Hematopoietic multipotent progenitor cell (in vitro differentiated cells): ENCODE data around the gene PRICKLE2. TPM values are rescaled to one million over a fixed set of nuclear protein-coding genes. Genes with fewer than 3 reads are reported as not detected.
A peak's percentile ranks its signal among the peaks of the same experiment; 100 is the strongest.

ENCODE experiments used
- DNase-seq, 3 donors: peaks; one replicate each; pipeline ENCODE4 v3.0.0-alpha.2; 2011 to 2015; ENCODE audit warnings: low read depth in 2 of 3, low spot score in 2 of 3
- total RNA-seq: library from RNA; depleted of rRNA; stranded (reverse); fragments of >200 nt; gene quantifications from one replicate; pipeline ENCODE4 v1.2.3, GENCODE V29; 2012

Gene PRICKLE2
- total RNA-seq, 1 donor: under 0.01 TPM

DNA sequence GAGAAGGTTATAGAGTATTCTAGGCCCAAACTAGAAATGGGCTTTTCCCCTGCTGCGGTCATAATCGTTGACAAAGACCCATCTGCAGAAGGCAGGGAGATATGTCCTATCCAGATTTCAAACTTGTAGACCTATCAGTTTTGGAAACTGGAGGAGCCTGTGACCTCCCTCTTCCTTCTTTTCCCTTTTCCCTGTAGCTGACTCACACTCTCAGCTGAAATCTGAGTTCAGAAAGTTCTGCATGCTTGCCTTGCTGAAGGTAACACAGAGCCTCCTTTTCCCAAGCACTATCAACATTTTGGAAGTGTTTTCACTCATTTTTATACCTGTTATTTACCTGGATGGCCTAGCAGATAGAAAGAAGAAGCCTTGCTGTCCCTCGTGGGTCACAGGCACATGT, 142.9 kb downstream of the PRICKLE2 start:
- DNase-seq: no peak

DNA sequence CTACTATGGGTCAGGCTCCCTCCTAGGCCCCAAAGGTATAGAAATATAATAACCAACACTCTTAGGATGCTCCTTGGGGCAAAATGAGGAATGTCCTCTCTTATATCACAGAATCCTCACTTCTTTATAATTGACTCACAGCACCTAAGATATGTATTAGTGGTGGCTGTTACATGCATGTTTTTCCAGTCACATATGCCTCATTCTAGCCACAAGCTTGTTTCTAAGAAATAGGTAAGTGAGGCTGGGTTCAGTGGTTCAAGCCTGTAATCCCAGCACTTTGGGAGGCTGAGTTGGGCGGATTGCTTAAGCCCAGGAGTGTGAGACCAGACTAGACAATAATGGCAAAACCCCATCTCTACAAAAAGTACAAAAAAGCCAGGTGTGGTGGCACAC, 144.0 kb downstream of the PRICKLE2 start:
- no peak for DNase-seq

DNA sequence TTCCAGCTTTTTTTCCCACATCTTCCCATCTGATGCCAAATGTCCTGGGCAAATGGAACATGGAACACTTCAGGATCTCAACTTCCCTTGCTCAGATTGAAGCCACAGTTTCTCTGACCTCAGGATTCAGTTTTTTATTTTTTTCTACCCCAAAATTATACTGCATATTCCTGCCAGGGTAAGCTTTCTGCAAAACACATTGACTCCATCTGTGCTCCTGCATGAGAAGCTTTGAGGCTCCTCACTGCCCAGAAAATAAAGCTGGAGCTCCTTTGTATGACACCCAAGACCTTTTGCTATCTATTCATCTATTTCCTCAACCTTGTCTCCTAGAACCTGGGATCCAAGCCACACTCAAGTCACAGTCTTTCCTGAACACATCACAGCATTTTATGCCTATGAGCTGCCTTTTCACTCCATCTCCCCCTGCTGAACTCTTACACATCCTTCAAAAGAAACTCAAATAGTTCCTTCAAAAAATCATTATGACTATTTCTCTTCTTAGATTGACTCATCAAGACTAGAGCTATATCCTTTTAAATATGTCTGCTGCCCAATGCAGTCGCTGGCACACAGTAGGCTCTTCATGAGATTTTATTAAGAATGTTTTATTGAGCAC, 144.5 kb downstream of the PRICKLE2 start:
- DNase-seq: no peak

DNA sequence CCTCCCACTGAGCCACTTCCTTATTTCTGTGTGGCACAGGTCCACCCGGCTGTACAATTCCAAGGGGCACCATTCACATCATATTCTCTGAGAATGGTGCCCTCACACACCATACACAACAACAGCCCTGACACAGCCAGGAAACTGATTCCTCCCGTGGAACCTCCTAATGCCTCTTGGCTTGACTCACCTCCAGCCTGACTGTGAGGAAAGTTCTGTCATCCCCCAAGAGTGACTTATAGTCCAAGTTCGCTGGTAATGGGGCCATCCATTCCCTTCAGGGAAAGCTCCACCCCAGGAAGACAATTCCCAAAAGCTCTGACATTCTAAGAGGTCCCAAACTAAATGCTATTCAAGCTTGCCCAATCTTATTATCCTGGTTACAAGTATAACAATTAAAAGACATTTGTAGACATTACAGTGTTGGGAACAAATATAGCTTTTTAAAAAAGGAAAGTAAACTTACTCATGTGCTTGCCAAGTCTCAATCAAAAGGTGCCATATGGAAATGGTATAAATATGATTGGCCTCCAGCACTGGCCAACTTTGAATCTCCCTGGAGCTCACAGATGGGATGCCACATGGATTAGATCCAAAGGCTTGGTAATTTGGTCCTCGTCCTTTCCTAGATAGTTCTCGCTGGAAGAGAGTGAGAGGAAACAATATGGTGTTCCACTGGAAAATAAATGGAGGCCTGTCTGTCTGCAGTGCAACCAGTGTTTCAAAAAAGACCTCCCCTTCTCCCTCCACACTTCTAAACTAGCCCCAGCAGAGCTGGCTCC, 145.7 kb downstream of the PRICKLE2 start:
- DNase-seq: no peak

DNA sequence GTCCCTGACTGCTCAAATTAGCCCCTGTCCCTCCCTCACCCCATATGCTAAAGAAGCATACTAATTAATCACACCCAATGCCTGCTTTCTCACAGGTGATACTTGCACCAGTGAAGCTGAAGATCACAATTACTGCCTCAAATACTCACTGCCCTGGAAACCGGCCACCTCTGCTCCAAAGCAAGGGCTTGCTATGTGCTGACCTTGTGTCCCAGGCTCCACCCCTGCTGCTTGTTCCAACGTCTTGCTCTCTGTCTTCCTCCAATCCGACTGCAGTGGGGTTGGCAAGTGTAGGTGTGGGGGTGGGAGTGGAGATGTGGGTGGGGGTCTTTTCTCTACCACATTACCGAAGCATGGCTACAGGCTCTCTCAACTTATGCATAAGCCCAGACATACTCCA, 146.3 kb downstream of the PRICKLE2 start:
- no peak for DNase-seq

DNA sequence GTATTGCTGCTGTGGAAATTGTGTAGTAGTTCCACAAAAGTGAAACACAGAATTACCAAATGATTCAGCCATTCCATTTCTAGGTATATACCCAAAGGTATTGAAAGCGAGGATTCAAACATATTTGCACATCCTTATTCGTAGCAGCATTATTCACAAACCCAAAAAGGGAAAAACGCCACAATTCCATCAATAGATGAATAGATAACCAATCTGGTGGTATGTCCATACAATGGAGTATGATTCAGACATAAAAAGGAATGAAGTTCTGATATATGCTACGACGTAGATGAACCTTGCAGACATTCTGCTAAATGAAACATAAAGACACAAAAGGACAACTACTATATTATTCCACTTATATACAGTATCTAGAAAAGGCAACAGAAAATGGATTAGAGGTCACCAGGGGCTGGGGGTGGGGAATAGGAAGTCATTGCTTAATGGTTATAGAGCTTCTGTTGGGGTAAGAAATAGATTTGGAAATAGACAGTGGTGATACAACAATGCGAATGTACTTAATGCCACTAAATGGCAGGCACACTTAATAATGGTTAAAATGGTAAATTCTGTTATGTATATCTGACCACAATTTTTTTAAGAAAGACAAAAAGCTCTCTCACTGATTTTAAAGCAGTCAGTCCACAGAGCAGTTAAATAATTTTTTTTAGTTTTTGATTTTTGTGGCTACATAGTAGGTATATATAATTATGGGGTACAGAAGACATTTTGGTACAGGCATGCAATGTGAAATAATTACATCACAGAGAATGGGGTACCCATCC, 150.2 kb downstream of the PRICKLE2 start:
- no peak for DNase-seq

DNA sequence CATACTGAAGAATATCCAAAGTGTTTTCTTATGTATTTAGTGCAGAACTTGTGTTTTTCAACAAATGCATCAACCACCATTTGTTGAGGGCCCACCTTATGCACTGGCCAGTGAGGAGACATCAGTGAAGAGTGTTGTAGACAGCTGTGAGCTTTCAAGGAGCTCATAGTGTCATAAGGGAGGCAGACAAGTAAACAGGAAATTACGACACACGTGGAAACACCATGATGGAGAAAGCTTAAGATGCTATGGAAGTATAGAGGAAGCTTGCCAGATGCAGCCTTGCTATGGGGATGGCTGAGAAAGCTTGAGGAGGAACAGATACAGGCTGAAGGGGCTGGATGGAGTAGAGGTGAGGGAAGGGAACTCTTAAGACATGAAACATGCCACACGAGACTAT, 151.2 kb downstream of the PRICKLE2 start:
- DNase-seq: no peak

DNA sequence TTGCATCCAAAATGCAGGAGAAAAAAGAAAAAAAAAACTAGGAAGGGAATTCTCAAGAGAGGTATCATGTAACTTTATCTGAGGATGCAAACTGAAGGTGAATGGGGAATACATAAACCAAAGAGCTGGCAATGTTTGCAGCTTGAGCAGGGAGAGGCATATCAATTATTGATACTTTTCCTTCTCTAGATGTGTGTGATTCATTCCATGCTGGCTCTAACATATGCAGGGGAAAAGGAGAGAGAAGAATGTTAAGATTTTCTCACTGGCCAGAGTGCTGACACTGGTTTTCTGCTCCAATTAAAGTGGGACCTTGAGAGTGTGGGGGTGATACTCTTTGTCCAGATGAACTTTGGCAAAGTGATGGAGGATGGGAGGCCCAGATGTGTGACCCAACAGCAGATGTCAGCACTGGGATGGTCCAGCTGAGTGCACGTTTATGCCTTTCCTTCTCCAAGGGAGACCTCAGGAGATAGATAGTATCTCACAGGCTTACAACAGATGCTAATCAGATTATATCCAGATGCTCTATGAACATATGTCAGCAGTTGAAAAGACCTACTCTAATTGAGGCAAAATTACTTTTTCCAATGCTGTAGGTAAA, 152.0 kb downstream of the PRICKLE2 start:
- no peak for DNase-seq

DNA sequence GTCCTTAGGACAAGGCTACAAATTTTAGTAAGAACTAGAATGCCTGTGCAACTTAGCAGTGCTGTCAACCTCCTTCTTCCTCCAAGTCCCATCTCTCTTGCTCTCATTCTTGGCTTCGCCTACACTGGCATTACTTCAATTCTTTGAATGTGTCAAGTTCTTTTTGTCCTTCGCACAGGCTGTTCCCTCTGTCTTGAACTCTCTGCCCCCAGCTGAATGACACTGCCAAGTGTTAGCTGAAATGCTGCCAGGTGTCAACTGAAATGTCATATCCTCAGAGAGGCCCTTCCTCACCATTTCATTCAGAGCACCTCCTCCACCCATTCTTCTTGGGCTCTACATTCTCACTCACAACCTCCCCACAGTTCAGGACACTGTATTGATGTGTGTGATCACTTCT, 153.1 kb downstream of the PRICKLE2 start:
- DNase-seq: no peak

DNA sequence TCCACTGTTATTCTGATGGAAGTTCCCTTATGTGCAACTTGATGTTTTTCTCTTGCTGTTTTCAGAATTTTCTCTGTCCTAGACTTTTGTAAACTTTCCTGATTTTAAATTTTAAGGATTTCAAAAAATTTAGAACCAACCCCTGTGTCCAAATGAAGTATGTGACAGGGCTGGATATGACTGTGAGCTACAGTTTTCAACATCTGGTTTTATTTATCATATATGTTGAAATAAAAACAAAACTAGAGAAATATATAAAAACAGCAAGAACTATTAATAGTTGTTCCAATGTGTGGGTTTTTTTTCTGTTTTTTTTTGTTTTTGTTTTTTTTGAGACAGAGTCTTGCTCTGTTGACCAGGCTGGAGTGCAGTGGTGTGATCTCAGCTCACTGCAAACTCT, 154.6 kb downstream of the PRICKLE2 start:
- no peak for DNase-seq

DNA sequence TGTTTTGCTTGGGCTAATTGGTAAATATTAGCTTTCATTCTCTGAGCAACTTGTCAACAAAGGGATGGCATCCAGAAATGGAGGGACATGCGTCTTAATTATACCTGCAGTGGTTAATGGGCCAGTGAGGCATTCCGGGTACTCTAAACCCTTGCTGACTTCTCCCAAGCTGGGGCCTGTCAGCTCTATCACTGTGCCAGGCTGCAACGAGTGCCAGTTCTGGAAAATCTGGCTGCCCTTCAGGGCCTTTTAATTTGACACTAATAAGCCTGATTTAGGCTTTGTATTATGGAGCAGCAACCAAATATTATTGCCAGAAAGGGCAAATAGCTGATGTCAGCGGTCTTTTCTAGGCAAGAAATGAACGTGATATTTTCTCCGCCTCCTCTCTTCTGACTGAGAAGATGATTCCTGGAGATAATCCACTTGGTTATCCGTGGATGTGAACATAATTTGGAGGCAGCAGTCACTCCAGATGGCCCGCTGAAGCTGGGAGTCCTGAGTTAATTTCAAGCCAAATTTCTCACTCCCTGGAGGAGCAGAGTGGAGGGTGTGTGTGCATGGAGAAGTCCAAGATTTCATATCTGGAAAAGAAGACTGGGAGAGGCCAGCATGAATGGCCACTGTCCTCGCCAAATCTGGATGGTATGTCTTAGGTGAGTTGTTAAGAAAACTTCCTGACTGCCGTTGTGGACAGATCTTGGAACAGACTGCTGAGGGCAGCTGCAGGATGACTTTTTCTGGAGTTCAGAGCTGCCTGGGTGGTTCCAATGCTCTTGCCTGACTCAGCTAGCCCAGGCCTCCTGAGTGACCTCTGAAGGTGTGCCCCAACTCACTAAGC, 157.5 kb downstream of the PRICKLE2 start:
- no peak for DNase-seq

DNA sequence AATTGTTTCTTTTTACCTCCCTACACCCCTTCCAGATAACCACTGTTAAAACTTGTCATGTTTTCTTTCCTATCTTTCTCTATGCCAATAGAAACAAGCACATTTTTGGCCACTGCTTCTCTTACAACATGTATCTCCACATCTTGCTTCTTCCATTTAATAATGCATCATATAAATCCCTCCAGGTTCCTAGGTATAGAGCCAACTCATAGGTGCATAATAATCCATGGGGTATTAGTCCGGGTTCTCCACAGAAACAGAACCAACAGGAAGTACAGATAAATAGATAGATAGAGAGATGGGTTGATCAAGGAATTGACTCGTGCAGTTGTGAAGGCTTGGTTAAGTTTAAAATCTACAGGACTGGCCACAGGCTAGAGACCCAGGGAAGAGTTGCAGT, 160.5 kb downstream of the PRICKLE2 start:
- no peak for DNase-seq

DNA sequence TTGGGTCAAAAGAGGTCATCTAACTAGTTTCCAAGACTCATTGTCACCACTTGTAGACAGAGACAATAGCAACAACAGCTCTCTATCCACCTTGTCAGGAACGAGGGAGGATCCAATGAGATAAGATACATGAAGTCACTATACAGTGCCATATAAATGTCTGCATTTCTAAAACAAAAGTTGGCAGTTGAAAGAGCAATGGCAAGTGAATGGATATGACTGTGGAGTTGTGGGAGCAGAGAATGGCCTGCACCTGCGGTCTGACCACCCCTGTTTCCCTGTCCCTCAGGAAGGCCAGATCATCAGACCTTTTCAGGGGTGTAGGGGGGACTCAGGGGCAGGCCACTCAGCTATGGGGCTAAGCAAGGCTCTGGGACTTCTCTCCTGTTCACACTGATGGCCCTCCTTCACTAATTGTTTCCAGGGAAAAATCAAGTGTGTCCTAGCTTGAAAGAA, 161.3 kb downstream of the PRICKLE2 start:
- no peak for DNase-seq

DNA sequence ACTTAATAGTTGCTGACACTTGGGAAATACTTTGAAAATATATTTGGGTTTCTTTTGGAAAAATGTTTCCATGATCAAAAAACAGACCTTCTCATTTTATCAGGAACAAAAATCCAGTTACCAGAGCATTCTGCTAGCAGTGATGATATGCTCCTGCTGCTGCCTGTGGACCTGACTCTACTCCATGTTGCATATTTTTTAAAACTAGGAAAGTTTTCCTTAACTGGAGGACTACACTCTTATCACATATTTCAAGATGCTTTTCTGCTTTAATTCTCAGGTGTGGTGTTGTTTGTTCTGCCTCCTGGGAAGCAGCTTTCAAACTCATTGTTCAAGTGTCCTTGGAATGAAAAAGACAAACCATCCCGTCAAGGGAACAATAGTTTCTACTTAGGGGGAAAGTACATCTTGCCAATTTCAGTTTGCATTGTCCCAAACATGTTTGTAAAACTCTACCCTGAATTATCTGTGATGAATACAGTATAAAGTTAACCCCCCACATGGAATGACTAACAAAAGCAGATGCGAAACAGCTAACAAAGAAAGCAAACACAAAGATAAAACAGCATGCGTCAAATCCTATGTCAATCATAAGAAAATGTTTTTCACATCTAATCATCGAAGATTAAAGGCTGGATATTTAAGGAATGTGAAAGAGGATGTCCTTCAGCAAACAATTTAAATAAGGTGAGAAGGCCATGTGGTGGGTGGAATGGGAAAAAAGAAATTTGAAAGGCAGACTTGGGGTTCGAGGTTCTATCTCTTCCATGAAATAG, 161.9 kb downstream of the PRICKLE2 start:
- DNase-seq: no peak

DNA sequence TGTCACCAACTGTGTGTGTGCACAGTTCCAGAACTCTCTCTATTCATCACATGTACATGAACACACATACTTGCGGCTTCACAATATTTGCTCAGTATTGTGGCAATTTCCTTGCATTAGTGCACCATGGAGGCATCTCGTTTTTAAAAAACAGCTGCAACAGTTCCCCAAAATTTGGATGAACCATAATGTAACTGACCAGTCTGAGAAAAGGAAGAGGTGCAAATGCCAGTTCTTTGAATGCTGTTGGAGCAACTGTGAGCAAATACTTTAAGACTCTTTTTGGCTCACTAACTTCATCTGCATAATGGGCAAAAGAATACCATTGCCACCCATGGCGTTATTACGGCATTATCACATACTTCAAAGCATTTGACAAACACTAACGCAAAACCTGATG, 163.6 kb downstream of the PRICKLE2 start:
- no peak for DNase-seq

DNA sequence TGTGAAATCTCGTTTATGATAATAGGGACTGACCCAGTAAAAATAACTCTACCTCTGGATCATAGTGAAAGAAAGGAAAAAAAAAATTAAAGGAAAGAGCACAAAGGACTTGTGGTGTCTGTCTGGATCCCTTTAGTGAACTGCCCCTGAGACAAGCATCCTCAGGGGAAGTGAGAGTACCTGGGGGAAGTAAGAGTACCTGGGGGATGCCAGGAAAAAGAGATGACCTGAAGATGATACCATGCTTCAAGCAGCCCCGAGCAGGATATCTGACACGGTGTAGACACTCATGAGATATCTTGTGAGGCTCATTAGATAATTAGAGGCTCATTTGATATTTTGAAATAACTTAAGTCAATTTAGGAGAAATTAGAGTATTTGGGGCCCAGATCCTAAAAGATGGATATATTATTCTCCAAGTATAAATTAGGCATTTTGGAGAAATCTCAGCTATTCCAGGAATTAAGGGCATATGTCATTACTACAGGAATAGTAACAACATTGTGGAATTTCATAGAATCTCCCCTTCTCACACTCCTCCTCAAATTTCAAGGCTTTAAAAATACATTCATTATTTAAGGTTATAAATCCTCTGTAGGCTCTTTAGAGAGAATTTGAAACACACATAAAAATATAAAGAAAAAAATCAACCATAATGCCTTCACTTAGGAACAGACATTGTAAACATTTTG, 165.6 kb downstream of the PRICKLE2 start:
- DNase-seq: no peak

DNA sequence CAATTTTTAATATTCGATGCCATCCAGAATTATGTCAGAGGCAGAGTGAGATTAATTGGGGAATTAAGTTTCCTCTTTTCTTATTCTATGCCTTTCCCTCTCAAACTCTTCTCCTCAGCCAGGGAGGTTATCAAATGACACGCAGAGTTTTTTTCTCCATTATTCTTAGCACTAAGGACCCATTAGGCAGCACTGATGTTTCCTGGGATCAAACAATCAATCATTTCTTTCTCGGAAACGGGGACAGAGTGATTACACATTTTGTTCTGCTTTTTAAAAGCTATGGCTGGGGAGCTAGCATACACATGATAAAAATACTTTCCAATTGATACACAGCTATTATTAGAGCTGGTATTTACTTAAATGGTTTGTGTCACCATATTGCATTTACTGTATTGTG, 166.7 kb downstream of the PRICKLE2 start:
- DNase-seq: peak in 1 of 3 donors; percentile 34

DNA sequence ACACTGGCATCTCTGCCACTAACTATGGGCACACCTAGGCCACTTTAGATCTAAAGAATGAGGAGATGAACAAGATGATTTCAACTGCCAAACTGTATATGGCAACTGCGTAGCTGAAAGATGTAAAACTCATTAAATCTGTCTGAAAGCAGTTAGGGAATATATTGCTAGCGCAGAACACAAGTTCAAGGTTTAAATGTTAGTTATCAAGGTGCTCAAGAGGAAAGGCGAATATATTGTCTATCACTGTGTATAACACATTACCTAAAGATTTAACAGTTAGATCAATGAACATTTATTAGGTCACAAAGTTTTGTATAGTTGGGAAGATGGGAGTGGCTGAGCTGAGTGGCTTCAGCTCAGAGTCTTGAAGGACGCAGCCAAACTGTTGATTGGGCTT, 168.0 kb downstream of the PRICKLE2 start:
- DNase-seq: no peak

DNA sequence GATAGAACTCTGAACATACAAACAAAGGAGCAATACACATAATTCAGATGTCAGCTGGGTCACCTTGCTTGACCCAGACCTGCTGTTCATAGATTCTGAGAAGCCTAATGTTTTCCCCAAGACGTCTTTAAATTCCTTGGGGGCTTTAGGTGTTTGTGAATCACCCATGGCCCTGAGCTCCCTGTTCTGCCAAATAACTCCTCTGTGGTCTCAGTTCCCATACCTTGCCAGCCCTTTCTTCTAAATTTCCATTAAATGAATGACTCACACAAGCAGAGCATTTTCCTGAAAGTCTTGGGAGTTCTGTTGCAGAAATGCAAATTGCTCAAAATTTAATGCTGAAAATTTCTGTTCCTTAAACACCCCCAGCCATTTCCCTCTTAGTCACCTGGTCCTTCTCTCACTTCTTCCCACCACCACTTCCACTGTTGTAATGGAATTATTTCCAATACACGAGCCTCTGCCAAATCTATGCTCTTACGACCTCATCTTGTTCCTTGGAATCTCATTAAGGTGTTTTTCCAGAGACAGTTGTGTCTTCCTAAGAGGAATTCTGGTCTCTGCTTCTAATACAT, 168.6 kb downstream of the PRICKLE2 start:
- no peak for DNase-seq
